ENCODE results near the gene MYH10. TPM values are rescaled to one million over a fixed set of nuclear protein-coding genes. Genes with fewer than 3 reads are reported as not detected.

Gene MYH10
- total RNA-seq, 6 donors from 2014 or later: 73.3 to 246 (median 99.6) TPM

- no peaks in the 10 kb centered on the region for H3K27me3 ChIP-seq
- no peaks in the 10 kb centered on the region for H3K36me3 ChIP-seq
- 62 to 74% methylated on average over 8 of the region's 8 CpGs for WGBS, 2 donors
- TF ChIP-seq POLR2AphosphoS5 (IDR thresholded peaks at IDR 0.05): no peak
- no peak for TF ChIP-seq POLR2A (IDR thresholded peaks at IDR 0.05)
- TF ChIP-seq EP300 (IDR thresholded peaks at IDR 0.05): no peak
- no peak for TF ChIP-seq CTCF (IDR thresholded peaks at IDR 0.05)
- H3K4me3 ChIP-seq: no peak overlapping the region
- H3K9me3 ChIP-seq: no peaks in the 10 kb centered on the region
- ATAC-seq (ENCODE audit: low FRiP score in 2 of 2) (no peak), DNase-seq (no peak)
- peaks cover 0 to 8% (median 3%) of the 10 kb centered on the region in 4 donors for H3K4me1 ChIP-seq
- H3K27ac ChIP-seq: peak overlapping the region in 1 of 4 donors; percentile 38
Measured at GRCh38 chr17:8608001-8608400, 22.5 kb downstream of the MYH10 start.

- 26 to 34% methylated on average over 3 of the region's 3 CpGs for WGBS, 2 donors
- no peak for TF ChIP-seq POLR2AphosphoS5 (IDR thresholded peaks at IDR 0.05)
- no peak for TF ChIP-seq POLR2A (IDR thresholded peaks at IDR 0.05)
- TF ChIP-seq CTCF (IDR thresholded peaks at IDR 0.05): no peak
- Histone ChIP-seq H3K27me3 (no peaks in the 10 kb centered on the region), H3K4me1 (peaks cover 0 to 8% (median 3%) of the 10 kb centered on the region in 4 donors), H3K27ac (peak overlapping the region in 2 of 4 donors; percentile 13 to 42), H3K36me3 (no peaks in the 10 kb centered on the region), H3K9me3 (no peaks in the 10 kb centered on the region), H3K4me3 (no peak overlapping the region)
- DNase-seq: no peak
- no peak for ATAC-seq (ENCODE audit: low FRiP score in 2 of 2)
Measured at GRCh38 chr17:8606401-8606800, 24.1 kb downstream of the MYH10 start.

GRCh38 chr17:8602679-8603078, 27.8 kb downstream of the MYH10 start:
- peaks cover 0 to 8% (median 3%) of the 10 kb centered on the region in 4 donors for H3K4me1 ChIP-seq
- H3K27ac ChIP-seq: no peak overlapping the region
- H3K27me3 ChIP-seq: no peaks in the 10 kb centered on the region
- no peak overlapping the region for H3K4me3 ChIP-seq
- H3K9me3 ChIP-seq: no peaks in the 10 kb centered on the region
- no peaks in the 10 kb centered on the region for H3K36me3 ChIP-seq
- no peak for DNase-seq
- TF ChIP-seq POLR2AphosphoS5 (IDR thresholded peaks at IDR 0.05) (no peak), CTCF (IDR thresholded peaks at IDR 0.05) (no peak), POLR2A (IDR thresholded peaks at IDR 0.05) (no peak), EP300 (IDR thresholded peaks at IDR 0.05) (no peak)
- no peak for ATAC-seq (ENCODE audit: low FRiP score in 2 of 2)

GRCh38 chr17:8599351-8600011, 31.0 kb downstream of the MYH10 start:
- ATAC-seq (ENCODE audit: low FRiP score in 2 of 2) (no peak), DNase-seq (no peak)
- no peaks in the 10 kb centered on the region for H3K36me3 ChIP-seq
- TF ChIP-seq EP300 (IDR thresholded peaks at IDR 0.05): no peak
- no peak for TF ChIP-seq CTCF (IDR thresholded peaks at IDR 0.05)
- TF ChIP-seq POLR2A (IDR thresholded peaks at IDR 0.05): no peak
- no peak for TF ChIP-seq POLR2AphosphoS5 (IDR thresholded peaks at IDR 0.05)
- H3K27me3 ChIP-seq: no peaks in the 10 kb centered on the region
- WGBS, 2 donors: 93 to 96% methylated on average over 1 of the region's 1 CpG
- H3K4me1 ChIP-seq: no peaks in the 10 kb centered on the region
- no peak overlapping the region for H3K27ac ChIP-seq
- no peaks in the 10 kb centered on the region for H3K9me3 ChIP-seq
- no peak overlapping the region for H3K4me3 ChIP-seq

GRCh38 chr17:8598913-8599312, 31.6 kb downstream of the MYH10 start:
- H3K4me3 ChIP-seq: no peak overlapping the region
- no peak overlapping the region for H3K27ac ChIP-seq
- ATAC-seq (ENCODE audit: low FRiP score in 2 of 2): no peak
- H3K4me1 ChIP-seq: no peaks in the 10 kb centered on the region
- H3K9me3 ChIP-seq: no peaks in the 10 kb centered on the region
- H3K27me3 ChIP-seq: no peaks in the 10 kb centered on the region
- H3K36me3 ChIP-seq: no peaks in the 10 kb centered on the region
- TF ChIP-seq POLR2A (IDR thresholded peaks at IDR 0.05) (no peak), CTCF (IDR thresholded peaks at IDR 0.05) (no peak), EP300 (IDR thresholded peaks at IDR 0.05) (no peak), POLR2AphosphoS5 (IDR thresholded peaks at IDR 0.05) (no peak)
- 82 to 86% methylated on average over 1 of the region's 1 CpG for WGBS, 2 donors
- no peak for DNase-seq

Data from upper lobe of left lung (tissue), 6 donors.